Astrocyte (in vitro differentiated cells and primary cell): Measurements from ENCODE around the gene SOX9. TPM values are rescaled to one million over a fixed set of nuclear protein-coding genes. Genes with fewer than 3 reads are reported as not detected.
A peak's percentile ranks its signal among the peaks of the same experiment; 100 is the strongest.

Experiments used
- DNase-seq: peaks from one replicate; pipeline ENCODE4 v3.0.0-alpha.2; 2010; ENCODE audit warnings: low read depth
- FAIRE-seq: peaks from 2 replicates; lab custom pipeline; 2011; peaks lifted over from hg19 to GRCh38; lab: Jason Lieb, UNC
- H2AFZ ChIP-seq: 2 replicates; pipeline ENCODE4 v1.6.0; 2012; ENCODE audit warnings: low read depth, low read length, inconsistent platforms
- H3K27ac ChIP-seq: 2 replicates; pipeline ENCODE4 v1.5.1; 2011; ENCODE audit warnings: low read depth, low read length, inconsistent platforms
- H3K27me3 ChIP-seq: 2 replicates; pipeline ENCODE4 v1.6.0; 2011; ENCODE audit warnings: low read length, inconsistent platforms; ENCODE audit not compliant: insufficient read depth
- H3K36me3 ChIP-seq: 2 replicates; pipeline ENCODE4 v1.5.1; 2011; ENCODE audit warnings: low read length, inconsistent platforms; ENCODE audit not compliant: insufficient read depth
- H3K4me1 ChIP-seq: 2 replicates; pipeline ENCODE4 v1.5.1; 2011; ENCODE audit warnings: low read length, inconsistent platforms; ENCODE audit not compliant: insufficient read depth
- H3K4me2 ChIP-seq: 2 replicates; pipeline ENCODE4 v1.6.0; 2012; ENCODE audit warnings: low read length, inconsistent platforms
- H3K4me3 ChIP-seq: 2 replicates; pipeline ENCODE4 v1.5.1; 2011; ENCODE audit warnings: low read depth, mild to moderate bottlenecking, low read length, inconsistent platforms; ENCODE audit not compliant: insufficient read depth
- H3K79me2 ChIP-seq: 2 replicates; pipeline ENCODE4 v1.6.0; 2012; ENCODE audit warnings: mild to moderate bottlenecking, low read length, inconsistent platforms; ENCODE audit not compliant: insufficient read depth
- H3K9ac ChIP-seq: 2 replicates; pipeline ENCODE4 v1.6.0; 2012; ENCODE audit warnings: mild to moderate bottlenecking, low read length, inconsistent platforms
- H3K9me3 ChIP-seq: 2 replicates; pipeline ENCODE4 v1.5.1; 2012; ENCODE audit warnings: low read depth, mild to moderate bottlenecking, low read length, inconsistent platforms; ENCODE audit not compliant: insufficient read depth
- H4K20me1 ChIP-seq: 2 replicates; pipeline ENCODE4 v1.6.0; 2012; ENCODE audit warnings: low read length, inconsistent platforms; ENCODE audit not compliant: insufficient read depth
- H3K27ac Mint-ChIP-seq: one replicate; pipeline ENCODE4 v1.8.0; 2021; ENCODE audit warnings: mild to moderate bottlenecking, mixed read lengths; ENCODE audit not compliant: unreplicated experiment
- H3K27me3 Mint-ChIP-seq: one replicate; pipeline ENCODE4 v1.8.0; 2021; ENCODE audit warnings: low read depth, mixed read lengths; ENCODE audit not compliant: unreplicated experiment
- H3K36me3 Mint-ChIP-seq: one replicate; pipeline ENCODE4 v1.8.0; 2021; ENCODE audit warnings: low read depth, mixed read lengths; ENCODE audit not compliant: unreplicated experiment
- H3K4me1 Mint-ChIP-seq: one replicate; pipeline ENCODE4 v1.8.0; 2021; ENCODE audit warnings: low read depth, mixed read lengths; ENCODE audit not compliant: unreplicated experiment
- H3K4me3 Mint-ChIP-seq: one replicate; pipeline ENCODE4 v1.8.0; 2021; ENCODE audit warnings: mild to moderate bottlenecking, moderate library complexity, mixed read lengths; ENCODE audit not compliant: unreplicated experiment
- H3K9me3 Mint-ChIP-seq: one replicate; pipeline ENCODE4 v1.8.0; 2021; ENCODE audit warnings: mild to moderate bottlenecking, mixed read lengths; ENCODE audit not compliant: unreplicated experiment
- CTCF ChIP-seq: IDR thresholded peaks from 2 replicates; pipeline ENCODE4 v1.5.1; 2011; ENCODE audit warnings: low read depth, mild to moderate bottlenecking, inconsistent platforms, low read length, moderate library complexity; ENCODE audit not compliant: insufficient read depth
- EZH2 ChIP-seq: IDR thresholded peaks from 2 replicates; pipeline ENCODE4 v1.6.1; 2012; ENCODE audit warnings: mild to moderate bottlenecking, low read length, inconsistent platforms; ENCODE audit not compliant: insufficient read depth
- total RNA-seq: library from RNA; stranded (reverse); gene quantifications from 2 replicates; pipeline ENCODE4 v1.2.1, GENCODE V29; 2021

Gene SOX9
- total RNA-seq, 1 donor from 2014 or later = 37.7 TPM

GRCh38 chr17:72150632-72151460 is 30.0 kb downstream of the SOX9 start:
- peaks cover 11% of the 10 kb centered on the region for H3K27me3 Mint-ChIP-seq
- peak overlapping the region; percentile 62 for H3K27ac Mint-ChIP-seq
- Histone ChIP-seq H2AFZ (peak overlapping the region; percentile 22), H3K27me3 (peaks cover 3% of the 10 kb centered on the region), H3K4me2 (peak overlapping the region; percentile 66), H3K9me3 (no peaks in the 10 kb centered on the region), H3K9ac (peak overlapping the region; percentile 41), H4K20me1 (no peaks in the 10 kb centered on the region), H3K4me1 (peaks cover 15% of the 10 kb centered on the region), H3K27ac (peak overlapping the region; percentile 58), H3K79me2 (no peaks in the 10 kb centered on the region), H3K4me3 (peak overlapping the region; percentile 2), H3K36me3 (no peaks in the 10 kb centered on the region)
- H3K9me3 Mint-ChIP-seq = peaks cover 3% of the 10 kb centered on the region
- TF ChIP-seq CTCF (no peak), EZH2 (no peak)
- peak overlapping the region; percentile 9 for H3K4me3 Mint-ChIP-seq
- H3K36me3 Mint-ChIP-seq = no peaks in the 10 kb centered on the region
- DNase-seq (peak; percentile 45), FAIRE-seq (no peak)
- H3K4me1 Mint-ChIP-seq = peaks cover 10% of the 10 kb centered on the region

GRCh38 chr17:72151565-72152386 is 31.0 kb downstream of the SOX9 start:
- H2AFZ ChIP-seq = no peak overlapping the region
- H3K9me3 Mint-ChIP-seq = no peaks in the 10 kb centered on the region
- peak overlapping the region; percentile 58 for H3K27ac ChIP-seq
- peak overlapping the region; percentile 41 for H3K9ac ChIP-seq
- TF ChIP-seq CTCF (no peak), EZH2 (no peak)
- peak overlapping the region; percentile 66 for H3K4me2 ChIP-seq
- peaks cover 8% of the 10 kb centered on the region for H3K27me3 Mint-ChIP-seq
- DNase-seq = peak; percentile 89
- H3K4me1 Mint-ChIP-seq = peaks cover 10% of the 10 kb centered on the region
- H3K4me3 Mint-ChIP-seq = peak overlapping the region; percentile 9
- H3K79me2 ChIP-seq = no peaks in the 10 kb centered on the region
- peak overlapping the region; percentile 2 for H3K4me3 ChIP-seq
- no peaks in the 10 kb centered on the region for H4K20me1 ChIP-seq
- peak overlapping the region; percentile 62 for H3K27ac Mint-ChIP-seq
- no peaks in the 10 kb centered on the region for H3K9me3 ChIP-seq
- H3K4me1 ChIP-seq = peaks cover 15% of the 10 kb centered on the region
- no peaks in the 10 kb centered on the region for H3K36me3 ChIP-seq
- peak; percentile 17 for FAIRE-seq
- no peaks in the 10 kb centered on the region for H3K36me3 Mint-ChIP-seq
- peaks cover 3% of the 10 kb centered on the region for H3K27me3 ChIP-seq
